HL-60/S4 (cell line): ENCODE results near the gene DIAPH2.
"Not testable (repeated sequence)": the region's sequence is repeated elsewhere in the genome, so short reads cannot be mapped to it uniquely, and the experiment has no call there.

Experiments
- in situ Hi-C: fragments of 300-500 bp; cut with MboI; formaldehyde crosslinking; loops from 2 replicates; pipeline ENCODE4 v1.14.3; 2022; ENCODE audit warnings: low sequenced_read_pairs

The DIAPH2 gene

GRCh38 chrX:97366237-97366636 lies 681.6 kb downstream of the DIAPH2 start:
- in situ Hi-C loops, result no loop called here

- in situ Hi-C loops, result no loop called here
Observed at GRCh38 chrX:97367125-97367524, 682.5 kb downstream of the DIAPH2 start.

GRCh38 chrX:97369947-97370346 lies 685.3 kb downstream of the DIAPH2 start:
- in situ Hi-C loops, result no loop called here

GRCh38 chrX:97372001-97372766 lies 687.5 kb downstream of the DIAPH2 start:
- in situ Hi-C loops, result no loop called here

- in situ Hi-C loops, result no loop called here
Observed at GRCh38 chrX:97374266-97374665, 689.6 kb downstream of the DIAPH2 start.

- in situ Hi-C loops, result no loop called here
Observed at GRCh38 chrX:97380200-97380599, 695.6 kb downstream of the DIAPH2 start.

GRCh38 chrX:97384685-97385084 lies 700.0 kb downstream of the DIAPH2 start:
- in situ Hi-C loops, result no loop called here

GRCh38 chrX:97387004-97387403 lies 702.4 kb downstream of the DIAPH2 start:
- in situ Hi-C loops, result no loop called here

- in situ Hi-C loops, result no loop called here
Observed at GRCh38 chrX:97389761-97390192, 705.1 kb downstream of the DIAPH2 start.

GRCh38 chrX:97397371-97397770 lies 712.7 kb downstream of the DIAPH2 start:
- in situ Hi-C loops, result no loop called here

- in situ Hi-C loops, result no loop called here
Observed at GRCh38 chrX:97398030-97398551, 713.4 kb downstream of the DIAPH2 start.

GRCh38 chrX:97399400-97399799 lies 714.8 kb downstream of the DIAPH2 start:
- in situ Hi-C loops, result no loop called here

GRCh38 chrX:97400492-97400891 lies 715.9 kb downstream of the DIAPH2 start:
- in situ Hi-C loops, result no loop called here

GRCh38 chrX:97401154-97401553 lies 716.5 kb downstream of the DIAPH2 start:
- in situ Hi-C loops, result no loop called here

- in situ Hi-C loops, result no loop called here
Observed at GRCh38 chrX:97401586-97402136, 717.0 kb downstream of the DIAPH2 start.

- in situ Hi-C loops, result no loop called here
Observed at GRCh38 chrX:97402333-97402732, 717.7 kb downstream of the DIAPH2 start.

- in situ Hi-C loops, result no loop called here
Observed at GRCh38 chrX:97402903-97403302, 718.3 kb downstream of the DIAPH2 start.

GRCh38 chrX:97405031-97405660 lies 720.5 kb downstream of the DIAPH2 start:
- in situ Hi-C loops, result no loop called here

GRCh38 chrX:97409632-97410415 lies 725.2 kb downstream of the DIAPH2 start:
- in situ Hi-C loops, result not testable (repeated sequence)

GRCh38 chrX:97416461-97416860 lies 731.8 kb downstream of the DIAPH2 start:
- in situ Hi-C loops, result no loop called here

GRCh38 chrX:97429101-97429500 lies 744.5 kb downstream of the DIAPH2 start:
- in situ Hi-C loops, result no loop called here
